Fibroblast of skin of abdomen (primary cell): ENCODE results near the gene FCRLB. TPM values are rescaled to one million over a fixed set of nuclear protein-coding genes. Genes with fewer than 3 reads are reported as not detected.
"Not testable (repeated sequence)": the region's sequence is repeated elsewhere in the genome, so short reads cannot be mapped to it uniquely, and the experiment has no call there.

Experiments
- DNase-seq: peaks from one replicate; pipeline ENCODE4 v3.0.0-alpha.2; 2013
- polyA plus RNA-seq, 2 experiments: library from polyadenylated mRNA; unstranded; fragments of 120-200 nt; gene quantifications; one replicate each; pipeline ENCODE4 v1.2.1, GENCODE V29; 2013; ENCODE audit not compliant: insufficient read length in 2 of 2

The FCRLB gene
- polyA plus RNA-seq (2013, experiment 1 of 2; ENCODE audit: insufficient read length), result 1.3 TPM
- polyA plus RNA-seq (2013, experiment 2 of 2; ENCODE audit: insufficient read length), result 1.2 TPM

GRCh38 chr1:161720956-161721737 is at the start of gene FCRLB:
Gene FCRLB, plus strand, starts transcription at chr1:161721544. Its CDS starts 1,129 bp downstream, at chr1:161722673.
- DNase-seq, result no peak

- peak; percentile 9 for DNase-seq
Measured at GRCh38 chr1:161673437-161673836, 47.9 kb upstream of the FCRLB start.

- DNase-seq, result not testable (repeated sequence)
Measured at GRCh38 chr1:161674447-161674846, 46.9 kb upstream of the FCRLB start.

- not testable (repeated sequence) for DNase-seq
Measured at GRCh38 chr1:161674908-161675307, 46.4 kb upstream of the FCRLB start.

DNA sequence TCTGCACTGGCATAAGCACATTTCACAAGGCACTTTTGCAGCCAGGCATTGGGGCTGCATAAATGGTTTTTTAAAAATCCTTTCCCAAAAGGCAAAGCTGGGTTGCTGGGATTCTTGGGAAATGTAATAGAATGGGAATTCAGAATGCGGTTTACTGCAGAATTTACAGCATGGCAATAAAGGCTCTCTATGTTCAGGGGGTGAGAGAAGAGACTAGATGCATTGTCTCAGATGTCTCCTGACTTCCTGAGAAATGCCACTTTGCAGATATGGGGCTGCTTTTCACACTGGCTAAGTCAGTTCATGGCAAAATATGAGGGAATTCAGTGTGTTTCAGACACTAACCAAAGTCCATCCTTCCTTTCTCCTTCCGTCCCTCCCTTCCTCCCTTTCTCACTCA is 44.9 kb upstream of the FCRLB start:
- DNase-seq, result no peak

DNA sequence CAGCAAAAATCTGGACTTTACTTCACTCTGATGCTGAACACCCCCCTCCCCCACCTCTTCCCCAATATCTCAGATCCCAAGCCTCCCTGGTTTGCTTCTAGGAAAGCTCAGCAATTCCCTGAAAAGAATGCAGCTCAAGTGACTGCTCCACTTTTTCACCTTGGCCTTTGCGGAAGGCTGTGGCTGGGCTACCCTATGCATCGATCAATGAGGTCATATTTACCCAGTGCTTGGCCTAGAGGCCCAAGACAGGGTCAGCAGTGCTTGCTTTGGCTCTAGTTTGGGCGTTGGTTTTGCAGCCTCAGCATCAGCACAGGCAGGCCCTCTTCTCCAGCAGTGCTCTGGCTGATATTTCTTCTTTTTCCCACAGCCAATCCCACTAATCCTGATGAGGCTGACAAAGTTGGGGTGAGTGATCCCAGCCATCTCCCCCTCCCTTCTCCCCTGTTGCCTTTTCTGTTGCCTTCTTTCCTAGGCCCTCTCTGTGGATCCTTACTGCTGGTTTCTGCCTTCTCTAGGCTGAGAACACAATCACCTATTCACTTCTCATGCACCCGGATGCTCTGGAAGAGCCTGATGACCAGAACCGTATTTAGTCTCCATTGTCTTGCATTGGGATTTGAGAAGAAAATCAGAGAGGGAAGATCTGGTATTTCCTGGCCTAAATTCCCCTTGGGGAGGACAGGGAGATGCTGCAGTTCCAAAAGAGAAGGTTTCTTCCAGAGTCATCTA is 44.2 kb upstream of the FCRLB start:
- DNase-seq, result no peak

DNA sequence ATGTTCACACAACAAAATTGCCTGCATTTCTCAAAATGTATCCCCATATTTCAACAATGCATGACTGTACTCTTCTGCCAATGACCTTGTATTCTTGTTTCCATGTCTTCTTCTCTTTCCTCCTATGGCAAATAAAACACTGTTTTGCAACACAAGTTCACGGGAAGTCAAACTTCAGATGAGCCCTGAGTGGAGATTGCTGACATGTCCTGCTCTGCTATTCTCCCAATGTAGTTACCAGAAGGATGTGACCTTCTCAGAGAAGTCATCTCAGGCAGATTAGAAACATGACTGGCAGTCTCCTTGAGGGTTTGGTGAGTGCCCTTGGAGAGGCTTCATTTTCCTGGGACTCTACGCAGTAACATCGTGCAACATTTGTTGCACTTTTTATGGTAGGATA is 42.8 kb upstream of the FCRLB start:
- no peak for DNase-seq

DNA sequence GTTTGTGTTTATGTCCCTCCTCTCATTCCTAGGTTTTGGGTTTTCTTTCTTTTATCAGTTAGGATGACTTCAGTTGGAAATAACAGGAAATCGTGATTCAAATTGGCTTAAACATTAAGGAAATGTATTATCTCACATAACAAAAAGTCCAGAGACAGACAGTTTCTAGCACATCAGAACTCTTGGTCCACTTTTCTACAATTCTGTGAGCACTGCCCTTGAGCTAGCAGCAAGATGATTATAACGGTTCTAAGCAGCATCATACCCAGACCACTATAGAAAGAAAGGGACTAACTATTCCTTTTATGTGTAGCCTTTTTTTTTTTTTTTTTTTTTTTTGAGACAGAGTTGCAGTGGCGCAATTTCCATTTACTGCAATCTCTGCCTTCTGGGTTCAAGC is 39.5 kb upstream of the FCRLB start:
- no peak for DNase-seq

- DNase-seq, result no peak
Measured at GRCh38 chr1:161688946-161689345, 32.4 kb upstream of the FCRLB start.

DNA sequence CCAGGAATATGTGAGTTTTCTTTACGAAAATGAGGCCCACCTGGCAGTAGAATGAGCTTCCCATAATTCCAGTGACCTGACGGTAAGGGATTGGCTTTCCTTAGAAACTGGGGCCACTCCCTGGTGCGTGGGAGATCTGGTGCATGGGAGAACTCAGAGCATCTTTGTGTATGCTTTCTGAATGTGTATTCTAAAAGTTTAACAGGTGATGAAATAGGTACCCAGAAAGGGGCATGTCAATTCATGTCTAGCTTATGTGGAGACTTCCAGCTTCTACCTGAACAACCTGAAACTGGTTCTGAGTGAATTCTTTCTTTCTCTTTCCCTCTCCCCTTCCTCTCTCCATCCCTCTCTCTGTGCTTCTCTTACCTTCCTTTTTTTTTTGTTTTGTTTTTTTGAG is 29.5 kb upstream of the FCRLB start:
- no peak for DNase-seq

GRCh38 chr1:161693020-161693712 is 28.2 kb upstream of the FCRLB start:
- DNase-seq, result not testable (repeated sequence)

DNA sequence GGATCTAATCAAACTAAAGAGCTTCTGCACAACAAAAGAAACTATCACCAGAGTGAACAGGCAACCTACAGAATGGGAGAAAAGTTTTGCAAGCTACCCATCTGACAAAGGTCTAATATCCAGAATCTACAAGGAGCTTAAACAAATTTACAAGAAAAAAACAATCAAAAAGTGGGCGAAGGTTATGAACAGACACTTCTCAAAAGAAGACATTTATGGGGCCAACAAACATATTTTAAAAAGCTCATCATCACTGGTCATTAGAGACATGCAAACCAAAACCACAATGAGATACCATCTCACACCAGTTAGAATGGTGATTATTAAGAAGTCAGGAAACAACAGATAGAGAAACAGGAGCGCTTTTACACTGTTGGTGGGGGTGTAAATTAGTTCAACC is 23.0 kb upstream of the FCRLB start:
- not testable (repeated sequence) for DNase-seq

DNA sequence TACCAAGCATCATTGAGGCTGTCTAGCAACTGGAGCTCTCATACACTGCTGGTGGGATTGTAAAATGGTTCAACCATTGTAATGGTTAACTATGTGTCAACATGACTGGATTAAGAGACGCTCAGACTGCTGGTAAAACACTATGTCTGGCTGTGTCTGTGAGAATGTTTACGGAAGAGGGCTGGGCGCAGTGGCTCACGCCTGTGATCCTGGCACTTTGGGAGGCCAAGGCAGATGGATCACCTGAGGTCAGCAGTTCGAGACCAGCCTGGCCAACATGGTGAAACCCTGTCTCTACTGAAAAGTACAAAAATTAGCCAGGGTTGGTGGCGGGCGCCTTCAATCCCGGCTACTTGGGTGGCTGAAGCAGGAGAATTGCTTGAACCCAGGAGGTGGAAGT is 19.1 kb upstream of the FCRLB start:
- DNase-seq, result no peak

DNA sequence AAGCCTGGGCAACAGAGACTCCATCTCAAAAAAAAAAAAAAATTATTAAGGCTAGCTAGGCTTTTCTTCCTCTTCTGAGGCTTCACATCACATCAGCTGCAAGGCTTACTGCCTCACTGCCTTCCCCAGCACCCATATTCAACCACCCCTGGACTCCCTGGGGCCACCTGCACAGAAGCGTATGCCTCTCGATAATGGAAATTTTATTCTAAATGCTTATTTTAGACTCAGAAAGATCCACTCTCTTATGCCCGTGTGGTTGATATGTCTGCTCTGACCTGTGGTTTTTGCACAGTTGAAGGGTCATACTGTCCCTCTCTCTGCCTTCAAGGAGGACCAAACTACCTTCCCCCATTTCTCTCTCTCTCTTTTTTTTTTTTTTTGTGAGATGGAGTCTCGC is 15.8 kb upstream of the FCRLB start:
- no peak for DNase-seq

- DNase-seq, result peak; percentile 75
Measured at GRCh38 chr1:161706113-161706481, 15.2 kb upstream of the FCRLB start.

- DNase-seq, result peak; percentile 96
Measured at GRCh38 chr1:161706482-161707347, 14.6 kb upstream of the FCRLB start, which contains the start of gene FCRLA. Gene FCRLA, plus strand, starts transcription at chr1:161707229. Its CDS starts 36 bp downstream, at chr1:161707265.

- DNase-seq, result no peak
Measured at GRCh38 chr1:161707503-161707902, 13.8 kb upstream of the FCRLB start.

- DNase-seq, result no peak
Measured at GRCh38 chr1:161709373-161709772, 12.0 kb upstream of the FCRLB start.

DNA sequence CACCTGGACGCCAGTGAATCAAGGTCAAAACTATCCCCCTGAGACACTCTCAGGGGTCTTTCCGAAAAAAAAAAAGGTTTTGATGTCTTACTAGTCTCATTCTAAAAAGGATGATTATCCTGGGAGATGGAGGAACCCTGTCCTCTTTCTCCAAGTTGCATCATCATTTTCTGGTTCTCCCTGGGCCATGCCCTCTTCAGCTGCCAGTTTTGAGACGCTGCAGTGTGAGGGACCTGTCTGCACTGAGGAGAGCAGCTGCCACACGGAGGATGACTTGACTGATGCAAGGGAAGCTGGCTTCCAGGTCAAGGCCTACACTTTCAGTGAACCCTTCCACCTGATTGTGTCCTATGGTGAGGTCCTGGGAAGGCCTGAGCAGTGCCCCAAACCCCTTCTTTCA is 10.8 kb upstream of the FCRLB start:
- peak; percentile 28 for DNase-seq

DNA sequence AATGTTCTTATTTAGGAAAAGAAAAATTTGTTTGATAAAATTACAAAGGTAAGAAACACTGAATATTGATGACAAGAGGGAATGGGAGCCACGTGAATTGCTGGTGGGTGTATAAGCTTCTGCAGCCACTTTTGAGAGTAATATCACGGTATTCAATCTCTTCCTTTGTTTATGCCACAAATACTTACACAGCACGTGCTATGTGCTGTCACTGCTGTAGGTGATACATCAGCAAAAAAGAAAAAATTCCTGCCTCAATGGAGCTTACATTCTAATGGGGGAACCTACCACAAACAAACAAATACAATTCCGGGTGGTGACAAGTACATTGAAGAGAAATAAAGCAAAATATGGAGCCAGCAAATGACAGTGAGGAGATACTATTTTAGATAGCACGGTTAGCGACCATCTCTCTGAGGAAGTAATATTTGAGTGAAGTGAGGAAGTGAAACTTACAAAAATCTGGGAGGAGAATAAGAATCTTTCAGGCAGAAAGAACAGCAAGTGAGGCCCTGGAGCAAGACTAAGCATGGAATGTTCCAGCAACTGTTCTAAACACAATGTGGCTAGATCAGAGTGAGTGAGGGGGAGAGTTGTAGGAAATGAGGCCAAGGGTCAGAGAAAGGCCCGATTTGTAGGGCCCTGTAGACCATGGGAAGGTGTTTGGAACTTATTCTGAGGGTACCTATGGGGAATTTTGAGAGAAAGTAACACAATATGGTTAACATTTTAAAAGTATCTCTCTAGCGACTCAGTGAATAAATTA is 2.6 kb upstream of the FCRLB start:
- no peak for DNase-seq

DNA sequence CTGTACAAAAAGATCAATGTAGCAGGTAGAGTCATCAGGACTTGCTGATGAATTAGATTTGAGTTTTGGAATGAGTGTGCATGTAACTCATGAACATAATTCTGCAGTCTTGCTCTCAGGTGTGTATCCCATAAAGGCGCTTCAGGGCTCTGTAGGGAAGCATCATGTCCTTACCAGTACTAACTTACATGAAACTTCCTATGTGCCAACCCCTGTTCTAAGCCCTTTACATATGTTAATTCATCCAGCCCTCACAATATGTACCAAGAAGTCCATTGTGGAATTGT is 2.1 kb upstream of the FCRLB start:
- DNase-seq, result no peak

DNA sequence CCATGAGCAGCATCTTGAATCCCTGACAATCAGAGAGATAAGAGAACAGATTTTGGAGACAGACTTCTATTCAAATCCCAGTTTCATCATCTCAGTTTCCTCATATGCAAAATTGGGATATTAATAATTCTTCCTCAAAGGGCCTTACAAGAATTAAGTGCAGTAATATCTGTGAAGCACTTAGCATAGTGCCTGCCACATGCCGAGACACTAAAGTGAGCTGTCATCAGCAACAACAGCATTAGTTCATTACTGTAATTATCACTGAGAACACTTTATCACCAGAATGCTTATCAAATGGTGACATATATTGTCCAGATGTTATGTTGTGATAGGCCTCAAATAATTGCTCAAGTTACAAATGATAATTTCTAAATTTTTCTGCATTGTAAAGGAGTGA is 922 bp upstream of the FCRLB start:
- no peak for DNase-seq
